H9 (cell line): ENCODE measurements around the gene RNF217. TPM values are rescaled to one million over a fixed set of nuclear protein-coding genes. Genes with fewer than 3 reads are reported as not detected.
A peak's percentile ranks its signal among the peaks of the same experiment; 100 is the strongest.

ENCODE experiments used
- DNase-seq: peaks from one replicate; pipeline ENCODE4 v3.0.0-alpha.2; 2017
- H2AFZ ChIP-seq: one replicate; pipeline ENCODE4 v1.6.1; 2013; ENCODE audit warnings: mild to moderate bottlenecking, low read length, control low read depth, moderate library complexity
- H2AK5ac ChIP-seq: 2 replicates; pipeline ENCODE4 v1.6.1; 2013; ENCODE audit warnings: low read length, control low read depth, mixed read lengths; ENCODE audit not compliant: insufficient read length
- H2BK120ac ChIP-seq: one replicate; pipeline ENCODE4 v1.6.1; 2013; ENCODE audit warnings: low read depth, mild to moderate bottlenecking, low read length, control low read depth, inconsistent platforms; ENCODE audit not compliant: poor library complexity, severe bottlenecking
- H2BK12ac ChIP-seq: 2 replicates; pipeline ENCODE4 v1.6.1; 2013; ENCODE audit warnings: low read length, control low read depth, mixed read lengths, low read depth; ENCODE audit not compliant: insufficient read length
- H2BK15ac ChIP-seq: 2 replicates; pipeline ENCODE4 v1.6.1; 2013; ENCODE audit warnings: low read depth, low read length, control low read depth
- H2BK20ac ChIP-seq: one replicate; pipeline ENCODE4 v1.6.1; 2013; ENCODE audit warnings: low read depth, mild to moderate bottlenecking, low read length, control low read depth, inconsistent platforms; ENCODE audit not compliant: poor library complexity, severe bottlenecking
- H2BK5ac ChIP-seq: 2 replicates; pipeline ENCODE4 v1.6.1; 2013; ENCODE audit warnings: low read length, control low read depth, mixed read lengths; ENCODE audit not compliant: insufficient read length
- H3K14ac ChIP-seq: 2 replicates; pipeline ENCODE4 v1.6.1; 2013; ENCODE audit warnings: low read length, control low read depth; ENCODE audit not compliant: insufficient read depth
- H3K18ac ChIP-seq: 2 replicates; pipeline ENCODE4 v1.6.1; 2013; ENCODE audit warnings: low read depth, mild to moderate bottlenecking, mixed read lengths, low read length, control low read depth; ENCODE audit not compliant: insufficient read length
- H3K23ac ChIP-seq: 2 replicates; pipeline ENCODE4 v1.6.1; 2013; ENCODE audit warnings: low read length, control low read depth, mixed read lengths, low read depth; ENCODE audit not compliant: insufficient read length
- H3K23me2 ChIP-seq: 2 replicates; pipeline ENCODE4 v1.6.1; 2013; ENCODE audit warnings: low read depth, mild to moderate bottlenecking, mixed read lengths, low read length, control low read depth; ENCODE audit not compliant: insufficient read length, poor library complexity, severe bottlenecking
- H3K27ac ChIP-seq: 2 replicates; pipeline ENCODE4 v1.5.1; 2013; ENCODE audit warnings: low read length, control low read depth, mixed read lengths, low read depth; ENCODE audit not compliant: insufficient read length
- H3K27me3 ChIP-seq: 2 replicates; pipeline ENCODE4 v1.6.1; 2013; ENCODE audit warnings: low read length, control low read depth, inconsistent platforms; ENCODE audit not compliant: insufficient read depth
- H3K4ac ChIP-seq: 2 replicates; pipeline ENCODE4 v1.6.1; 2013; ENCODE audit warnings: low read depth, mild to moderate bottlenecking, control low read depth, inconsistent platforms, low read length, moderate library complexity
- H3K4me1 ChIP-seq: 2 replicates; pipeline ENCODE4 v1.6.1; 2013; ENCODE audit warnings: low read length, control low read depth, inconsistent platforms; ENCODE audit not compliant: insufficient read depth
- H3K4me2 ChIP-seq: 2 replicates; pipeline ENCODE4 v1.6.1; 2013; ENCODE audit warnings: low read length, control low read depth, mixed read lengths; ENCODE audit not compliant: insufficient read length, insufficient read depth
- H3K56ac ChIP-seq: 2 replicates; pipeline ENCODE4 v1.6.1; 2013; ENCODE audit warnings: low read depth, mild to moderate bottlenecking, mixed read lengths, low read length, control low read depth; ENCODE audit not compliant: insufficient read length
- H3K79me1 ChIP-seq: 2 replicates; pipeline ENCODE4 v1.6.1; 2013; ENCODE audit warnings: low read depth, mild to moderate bottlenecking, moderate library complexity, low read length, control low read depth, inconsistent platforms; ENCODE audit not compliant: insufficient read depth, poor library complexity, severe bottlenecking
- H3K79me2 ChIP-seq: 2 replicates; pipeline ENCODE4 v1.6.1; 2013; ENCODE audit warnings: low read length, control low read depth, inconsistent platforms; ENCODE audit not compliant: insufficient read depth
- H3K9ac ChIP-seq: 2 replicates; pipeline ENCODE4 v1.6.1; 2013; ENCODE audit warnings: low read length, control low read depth, mixed read lengths; ENCODE audit not compliant: insufficient read length; ENCODE audit errors: extremely low read depth
- H3K9me3 ChIP-seq: one replicate; pipeline ENCODE4 v1.6.1; 2013; ENCODE audit warnings: low read depth, low read length, inconsistent platforms; ENCODE audit not compliant: control insufficient read depth
- H3T11ph ChIP-seq: one replicate; pipeline ENCODE4 v1.6.1; 2013; ENCODE audit warnings: mild to moderate bottlenecking, low read length, control low read depth, inconsistent platforms
- H4K20me1 ChIP-seq: one replicate; pipeline ENCODE4 v1.6.1; 2013; ENCODE audit not compliant: control insufficient read depth, insufficient read length, insufficient read depth
- H4K5ac ChIP-seq: 2 replicates; pipeline ENCODE4 v1.6.1; 2013; ENCODE audit warnings: low read depth, mild to moderate bottlenecking, mixed read lengths, low read length, control low read depth; ENCODE audit not compliant: insufficient read length
- H4K8ac ChIP-seq: replicated peaks from 2 replicates; pipeline ENCODE4 v1.6.1; 2013; ENCODE audit warnings: low read length, control low read depth, mixed read lengths, low read depth; ENCODE audit not compliant: insufficient read length
- H4K91ac ChIP-seq: 2 replicates; pipeline ENCODE4 v1.6.1; 2013; ENCODE audit warnings: low read depth, mild to moderate bottlenecking, moderate library complexity, mixed read lengths, low read length, control low read depth; ENCODE audit not compliant: insufficient read length
- H3K27ac Mint-ChIP-seq, 3 experiments: 2 replicates in 2 of 3; 3 replicates in 1 of 3; pipeline ENCODE4 v1.8.0; 2020 to 2021; ENCODE audit warnings: mixed read lengths in 3 of 3, mild to moderate bottlenecking in 1 of 3, moderate library complexity in 1 of 3
- H3K27me3 Mint-ChIP-seq: 2 replicates; pipeline ENCODE4 v1.8.0; 2021; ENCODE audit warnings: low read depth, mild to moderate bottlenecking, moderate library complexity, mixed read lengths
- H3K36me3 Mint-ChIP-seq, 3 experiments: 2 replicates in 2 of 3; 3 replicates in 1 of 3; pipeline ENCODE4 v1.8.0; 2020 to 2021; ENCODE audit warnings: low read depth in 3 of 3, mixed read lengths in 3 of 3; ENCODE audit not compliant: insufficient read depth in 1 of 3
- H3K4me1 Mint-ChIP-seq, 2 experiments: 2 replicates each; pipeline ENCODE4 v1.8.0; 2020; ENCODE audit warnings: mixed read lengths in 2 of 2
- H3K4me3 Mint-ChIP-seq, 2 experiments: 2 replicates in 1 of 2; 3 replicates in 1 of 2; pipeline ENCODE4 v1.8.0; 2020 to 2021; ENCODE audit warnings: mild to moderate bottlenecking in 2 of 2, mixed read lengths in 2 of 2, moderate library complexity in 1 of 2
- H3K9me3 Mint-ChIP-seq, 2 experiments: 2 replicates in 1 of 2; 3 replicates in 1 of 2; pipeline ENCODE4 v1.8.0; 2020; ENCODE audit warnings: mild to moderate bottlenecking in 2 of 2, mixed read lengths in 2 of 2, moderate library complexity in 1 of 2
- WGBS: extraction: QIAGEN DNeasy Blood & Tissue Kit; methylation state at CpG from one replicate; pipeline ENCODE4 v1.1.7; 2013; ENCODE audit warnings: missing lambda C conversion rate, low lambda C conversion rate, mixed read lengths; ENCODE audit not compliant: insufficient read length; ENCODE audit errors: extremely low coverage; 5-methylcytosine and 5-hydroxymethylcytosine counted together
- total RNA-seq: library from RNA; stranded (reverse); gene quantifications from 2 replicates; pipeline ENCODE4 v1.2.1, GENCODE V29; 2021
- TF ChIP-seq, protein P1 (sequence below): fragments of 200-600 bp; sonication (generic); conservative IDR thresholded peaks from 3 replicates; pipeline ENCODE4 v1.8.0; 2021; ENCODE audit warnings: antibody characterized with exemption, mild to moderate bottlenecking

Gene RNF217
- total RNA-seq, 1 experiment from 2014 or later = 9.6 TPM

GRCh38 chr6:125082908-125083683, 120.9 kb downstream of the RNF217 start:
- no peaks in the 10 kb centered on the region for H3K9me3 Mint-ChIP-seq
- TF ChIP-seq, protein P1, sequence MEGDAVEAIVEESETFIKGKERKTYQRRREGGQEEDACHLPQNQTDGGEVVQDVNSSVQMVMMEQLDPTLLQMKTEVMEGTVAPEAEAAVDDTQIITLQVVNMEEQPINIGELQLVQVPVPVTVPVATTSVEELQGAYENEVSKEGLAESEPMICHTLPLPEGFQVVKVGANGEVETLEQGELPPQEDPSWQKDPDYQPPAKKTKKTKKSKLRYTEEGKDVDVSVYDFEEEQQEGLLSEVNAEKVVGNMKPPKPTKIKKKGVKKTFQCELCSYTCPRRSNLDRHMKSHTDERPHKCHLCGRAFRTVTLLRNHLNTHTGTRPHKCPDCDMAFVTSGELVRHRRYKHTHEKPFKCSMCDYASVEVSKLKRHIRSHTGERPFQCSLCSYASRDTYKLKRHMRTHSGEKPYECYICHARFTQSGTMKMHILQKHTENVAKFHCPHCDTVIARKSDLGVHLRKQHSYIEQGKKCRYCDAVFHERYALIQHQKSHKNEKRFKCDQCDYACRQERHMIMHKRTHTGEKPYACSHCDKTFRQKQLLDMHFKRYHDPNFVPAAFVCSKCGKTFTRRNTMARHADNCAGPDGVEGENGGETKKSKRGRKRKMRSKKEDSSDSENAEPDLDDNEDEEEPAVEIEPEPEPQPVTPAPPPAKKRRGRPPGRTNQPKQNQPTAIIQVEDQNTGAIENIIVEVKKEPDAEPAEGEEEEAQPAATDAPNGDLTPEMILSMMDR = no peak
- H3K27ac Mint-ChIP-seq = peak overlapping the region in 1 of 3 experiments; percentile 54; a peak in 1 of 7 replicates
- Histone ChIP-seq H3K4me1 (no peaks in the 10 kb centered on the region), H3K27me3 (no peaks in the 10 kb centered on the region), H3K27ac (no peak overlapping the region), H3K79me1 (no peaks in the 10 kb centered on the region), H3K4ac (no peak overlapping the region), H2BK20ac (no peak overlapping the region), H3K9ac (no peak overlapping the region), H2BK12ac (no peak overlapping the region), H3K4me2 (no peak overlapping the region), H3K56ac (no peak overlapping the region), H2BK5ac (no peak overlapping the region), H3T11ph (no peak overlapping the region), H3K14ac (no peak overlapping the region), H4K8ac (no peak overlapping the region), H3K23me2 (no peaks in the 10 kb centered on the region), H4K91ac (no peak overlapping the region), H2BK120ac (no peak overlapping the region), H3K9me3 (no peaks in the 10 kb centered on the region), H3K18ac (no peak overlapping the region), H2AK5ac (no peak overlapping the region), H2BK15ac (no peak overlapping the region), H2AFZ (no peak overlapping the region), H4K20me1 (no peaks in the 10 kb centered on the region), H3K79me2 (no peaks in the 10 kb centered on the region), H4K5ac (no peak overlapping the region), H3K23ac (no peak overlapping the region)
- H3K27me3 Mint-ChIP-seq = no peaks in the 10 kb centered on the region
- no peaks in the 10 kb centered on the region for H3K36me3 Mint-ChIP-seq
- no peak for DNase-seq
- WGBS = 100% methylated on average over 2 of the region's 8 CpGs
- H3K4me1 Mint-ChIP-seq = peaks cover 0 to 3% of the 10 kb centered on the region in 2 experiments; a peak in 1 of 4 replicates
- H3K4me3 Mint-ChIP-seq = no peak overlapping the region
